Fibroblast of peridontal ligament (primary cell): Measurements from ENCODE around the gene MDM4.
"Not testable (repeated sequence)": the region's sequence is repeated elsewhere in the genome, so short reads cannot be mapped to it uniquely, and the experiment has no call there.

Source experiments
- DNase-seq: peaks from one replicate; pipeline ENCODE4 v3.0.0-alpha.2; 2010; ENCODE audit errors: extremely low read depth

Gene MDM4

GRCh38 chr1:204562075-204562990 is 46.1 kb downstream of the MDM4 start:
- DNase-seq = no peak

GRCh38 chr1:204563307-204563706 is 47.1 kb downstream of the MDM4 start:
- DNase-seq = no peak

- no peak for DNase-seq
Observed at GRCh38 chr1:204563780-204564179, 47.6 kb downstream of the MDM4 start.

DNA sequence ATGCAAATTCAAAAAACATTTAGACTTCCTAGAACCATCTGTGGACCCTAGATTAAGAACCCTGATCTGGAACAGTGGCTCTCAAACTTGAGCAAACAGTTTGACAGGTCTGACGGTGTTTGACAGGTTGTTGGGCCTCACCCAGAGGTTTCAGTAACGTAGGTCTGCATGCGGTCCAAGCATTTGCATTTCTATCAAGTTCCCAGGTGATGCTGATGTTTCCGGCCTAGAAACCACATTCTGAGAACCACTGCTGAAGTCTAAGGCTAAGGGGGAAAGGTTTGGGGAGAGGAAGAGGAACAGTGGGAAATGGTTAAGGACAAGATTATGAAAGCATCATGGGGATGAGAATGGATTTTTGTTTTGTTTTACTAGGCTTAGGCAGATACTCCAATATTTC is 48.6 kb downstream of the MDM4 start:
- no peak for DNase-seq

DNA sequence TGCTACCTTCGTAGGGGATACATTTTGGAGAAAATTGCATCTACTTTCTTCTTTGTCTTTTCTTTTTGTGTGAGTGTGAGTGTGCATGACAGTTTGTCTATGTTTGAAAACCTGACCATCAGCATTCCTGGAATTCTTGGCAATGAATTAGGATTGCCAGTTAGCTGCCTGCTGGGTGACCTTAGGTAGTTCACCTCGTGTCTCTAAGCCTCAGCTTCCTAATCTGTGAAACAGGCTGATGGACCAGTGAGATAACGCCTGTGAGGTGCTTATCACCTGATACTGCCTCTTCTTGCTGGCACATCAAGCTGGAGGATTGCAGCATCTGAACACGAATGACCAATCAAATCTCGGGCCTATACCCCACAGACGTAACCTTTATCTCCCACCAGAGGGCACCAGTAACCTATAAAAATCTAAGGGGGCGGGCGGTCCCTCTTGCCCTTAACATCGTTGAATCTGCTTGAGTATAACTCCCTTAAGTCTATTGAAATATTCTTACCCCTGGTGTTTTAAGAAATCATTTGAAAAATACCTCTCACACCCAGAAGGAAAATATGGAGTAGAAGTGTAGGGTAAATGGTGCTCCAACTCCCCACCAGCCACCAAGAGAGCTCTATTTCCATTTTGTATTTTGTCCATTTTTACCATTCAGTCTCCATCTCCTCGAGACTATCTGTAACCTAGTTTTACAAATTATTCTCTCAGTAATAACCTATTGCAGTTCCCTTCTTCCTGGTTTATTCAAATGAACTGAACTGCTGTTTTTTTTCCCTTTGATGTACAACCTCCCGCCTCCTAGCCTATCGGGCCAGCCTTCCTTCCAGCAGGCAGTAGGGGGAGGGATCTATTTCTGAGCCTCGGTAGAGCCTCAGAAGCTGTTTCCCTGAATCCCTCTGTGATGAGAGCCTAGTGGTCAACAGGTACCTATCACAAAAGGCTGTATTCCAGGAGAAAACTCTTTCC is 49.7 kb downstream of the MDM4 start:
- DNase-seq = peak; percentile 81

DNA sequence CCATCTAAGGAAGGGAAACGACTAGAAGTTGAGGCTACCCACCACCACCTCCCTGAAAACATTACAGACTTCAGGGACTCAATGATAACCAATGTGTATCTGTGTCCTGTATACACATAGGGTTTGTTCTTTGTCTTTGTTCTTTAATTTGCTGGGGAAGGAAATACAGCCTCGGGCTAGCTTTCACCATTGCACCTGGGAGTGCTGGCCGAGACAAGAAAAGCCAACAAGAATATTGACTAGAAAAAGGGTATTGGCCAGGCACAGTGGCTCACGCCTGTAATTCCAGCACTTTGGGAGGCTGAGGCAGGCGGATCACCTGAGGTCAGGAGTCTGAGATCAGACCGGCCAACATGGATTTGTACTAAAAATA is 50.4 kb downstream of the MDM4 start:
- DNase-seq = no peak

DNA sequence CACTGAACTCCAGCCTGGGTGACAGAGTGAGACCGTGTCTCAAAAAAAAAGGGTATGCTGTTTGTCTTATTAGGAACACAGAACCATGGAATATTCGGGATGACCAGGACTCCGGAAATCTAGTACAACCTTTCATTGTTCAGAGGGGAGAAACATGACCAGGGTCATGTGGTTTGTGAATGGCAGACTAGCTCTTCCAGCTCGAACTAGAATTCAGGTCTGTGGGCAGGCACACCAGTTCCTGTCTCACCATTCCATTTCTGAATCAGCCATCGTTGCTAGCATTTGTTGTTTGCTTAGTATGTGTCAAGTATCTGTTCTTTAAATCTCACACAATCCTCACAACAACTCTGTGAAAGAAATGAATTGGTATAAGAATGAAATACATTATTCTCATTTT is 50.9 kb downstream of the MDM4 start:
- no peak for DNase-seq

- no peak for DNase-seq
Observed at GRCh38 chr1:204568576-204569315, 52.5 kb downstream of the MDM4 start.

GRCh38 chr1:204569478-204569877 is 53.3 kb downstream of the MDM4 start:
- no peak for DNase-seq

DNA sequence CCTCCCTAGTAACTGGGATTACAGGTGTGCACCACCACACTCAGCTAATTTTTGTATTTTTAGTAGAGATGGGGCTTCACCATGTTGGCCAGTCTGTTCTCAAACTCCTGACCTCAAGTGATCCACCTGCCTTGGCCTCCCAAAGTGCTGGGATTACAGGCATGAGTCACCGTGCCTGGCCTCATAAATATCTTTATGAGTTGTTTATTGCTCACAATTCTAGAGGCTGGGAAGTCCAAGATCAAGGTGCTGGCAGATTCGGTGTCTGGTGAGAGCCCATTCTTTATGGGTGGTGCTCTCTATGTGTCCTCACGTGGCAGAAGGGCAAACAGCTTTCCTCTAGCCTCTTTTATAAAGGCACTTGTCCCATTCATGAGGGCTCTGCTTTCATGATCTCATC is 53.8 kb downstream of the MDM4 start:
- DNase-seq = not testable (repeated sequence)

GRCh38 chr1:204571128-204571527 is 54.9 kb downstream of the MDM4 start:
- DNase-seq = no peak

DNA sequence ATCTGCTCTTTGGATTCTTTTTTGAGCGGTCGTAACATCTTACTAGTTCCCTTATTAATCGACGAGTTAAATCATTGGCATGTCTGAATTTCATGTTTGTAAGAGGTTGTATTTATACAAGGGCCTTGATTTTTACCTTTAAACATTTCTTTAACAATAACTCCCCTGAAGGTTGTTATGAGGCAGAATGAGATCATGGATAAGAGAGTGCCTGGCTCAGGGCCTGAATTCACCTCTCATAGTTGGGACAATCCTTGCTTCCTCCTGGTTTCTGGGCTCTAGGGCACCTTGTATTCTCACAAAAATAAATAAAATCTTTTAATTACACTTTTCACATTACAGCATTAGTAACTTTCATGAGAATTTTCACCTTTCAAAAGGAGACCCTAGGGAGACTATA is 55.4 kb downstream of the MDM4 start:
- no peak for DNase-seq

- no peak for DNase-seq
Observed at GRCh38 chr1:204572923-204573922, 57.0 kb downstream of the MDM4 start.

- no peak for DNase-seq
Observed at GRCh38 chr1:204574016-204574864, 58.0 kb downstream of the MDM4 start.

DNA sequence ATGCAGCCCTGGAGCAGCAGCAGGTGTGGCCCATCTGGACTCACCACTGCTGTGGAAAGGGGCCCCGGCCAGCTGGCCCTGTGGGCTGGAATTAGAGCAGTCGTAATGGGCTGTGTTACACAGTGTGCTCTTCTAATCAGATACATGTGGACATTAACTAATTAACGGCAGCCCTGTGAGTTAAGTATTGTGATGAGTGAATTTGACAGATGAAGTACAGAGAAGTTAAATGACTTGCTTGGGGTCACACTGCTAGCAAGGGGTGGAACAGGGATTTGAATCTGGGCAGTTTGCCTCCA is 58.6 kb downstream of the MDM4 start:
- DNase-seq = no peak

DNA sequence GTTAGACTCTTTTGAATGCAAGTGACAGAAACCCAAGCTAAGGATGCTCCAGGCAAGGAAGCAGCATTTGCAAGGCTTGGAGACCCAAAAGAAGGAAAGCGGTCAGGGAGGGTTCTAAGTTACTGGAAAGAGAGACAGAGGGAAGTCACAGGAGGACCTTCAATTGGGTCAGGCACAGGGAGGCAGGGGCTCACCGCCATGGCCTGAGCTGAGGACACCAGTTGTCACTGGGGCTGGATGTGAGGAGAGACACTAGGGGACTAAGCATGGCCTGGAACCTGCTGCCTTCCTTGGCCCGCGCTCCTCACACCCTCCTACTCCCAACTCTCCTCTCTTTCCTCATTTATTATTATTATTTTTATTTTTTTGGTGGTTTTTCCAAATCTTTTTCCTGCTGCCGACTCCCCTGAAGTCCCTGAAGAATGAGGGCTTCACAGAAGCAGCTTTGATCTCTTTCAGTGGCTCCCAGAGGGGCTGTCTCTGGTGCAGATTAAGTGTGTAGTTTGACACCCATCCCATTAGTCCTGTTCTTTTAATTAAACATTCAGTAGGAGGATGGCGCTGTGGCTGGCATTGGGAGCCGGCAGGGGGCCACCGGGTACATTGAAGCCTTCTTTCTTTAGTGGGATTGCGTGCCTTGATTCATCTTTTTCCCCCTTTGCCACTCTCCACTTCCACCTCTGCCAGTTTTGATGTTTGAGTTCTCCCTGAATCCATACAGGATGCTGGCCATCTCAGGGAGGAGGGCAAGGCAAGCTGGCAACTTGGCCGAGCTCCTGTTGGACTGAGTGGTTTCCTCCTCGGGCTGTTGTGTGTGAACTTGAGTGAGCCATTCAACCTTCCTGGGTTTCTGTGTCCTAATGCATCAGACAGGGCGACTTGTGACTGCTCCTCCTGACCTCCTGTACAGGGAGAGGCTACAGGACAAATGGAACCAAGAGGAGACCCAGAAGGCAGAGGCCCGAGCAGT is 59.3 kb downstream of the MDM4 start:
- no peak for DNase-seq

- DNase-seq = no peak
Observed at GRCh38 chr1:204576422-204576821, 60.2 kb downstream of the MDM4 start.

GRCh38 chr1:204577794-204578478 is 61.7 kb downstream of the MDM4 start:
- DNase-seq = no peak
